ENCODE measurements around the gene TBC1D8.

TBC1D8 gene

DNA sequence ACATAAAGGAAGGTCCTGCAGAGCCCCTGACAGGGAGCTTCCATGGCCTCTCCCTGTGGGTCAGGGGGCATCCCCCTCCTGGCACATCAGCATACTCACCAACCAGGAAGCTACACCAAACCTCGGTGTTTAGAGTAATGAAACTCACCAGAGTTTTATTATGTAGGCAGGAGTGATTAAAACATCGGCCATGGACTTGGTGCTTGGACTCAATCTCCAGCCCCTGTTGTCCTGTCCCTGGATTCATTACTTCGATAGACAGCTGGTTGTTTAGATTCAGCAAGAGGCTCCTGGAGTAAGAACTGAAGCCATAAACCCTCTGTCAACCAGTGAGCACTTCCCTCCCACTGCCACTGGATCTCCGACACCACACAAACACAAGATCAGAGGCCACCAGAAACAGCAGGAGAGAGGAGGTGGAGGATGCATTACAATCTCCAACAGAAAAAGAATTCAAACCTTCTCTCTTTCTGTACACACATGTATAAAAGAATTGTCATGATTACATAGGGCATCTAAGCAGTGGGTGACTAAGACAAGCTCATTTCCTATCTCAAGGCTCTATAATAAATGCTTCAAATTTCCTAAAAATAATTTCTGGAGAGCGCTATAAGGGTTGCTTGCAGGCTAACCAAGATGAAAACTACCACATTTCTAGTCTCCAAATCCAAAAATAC lies 27.2 kb downstream of the TBC1D8 start:
- DNase-seq (ENCODE audit: low spot score): no peak
- in situ Hi-C loops (cut with MboI; ENCODE audit: low sequenced_read_pairs, unreplicated experiment): no loop called here
- TF ChIP-seq, protein P1, sequence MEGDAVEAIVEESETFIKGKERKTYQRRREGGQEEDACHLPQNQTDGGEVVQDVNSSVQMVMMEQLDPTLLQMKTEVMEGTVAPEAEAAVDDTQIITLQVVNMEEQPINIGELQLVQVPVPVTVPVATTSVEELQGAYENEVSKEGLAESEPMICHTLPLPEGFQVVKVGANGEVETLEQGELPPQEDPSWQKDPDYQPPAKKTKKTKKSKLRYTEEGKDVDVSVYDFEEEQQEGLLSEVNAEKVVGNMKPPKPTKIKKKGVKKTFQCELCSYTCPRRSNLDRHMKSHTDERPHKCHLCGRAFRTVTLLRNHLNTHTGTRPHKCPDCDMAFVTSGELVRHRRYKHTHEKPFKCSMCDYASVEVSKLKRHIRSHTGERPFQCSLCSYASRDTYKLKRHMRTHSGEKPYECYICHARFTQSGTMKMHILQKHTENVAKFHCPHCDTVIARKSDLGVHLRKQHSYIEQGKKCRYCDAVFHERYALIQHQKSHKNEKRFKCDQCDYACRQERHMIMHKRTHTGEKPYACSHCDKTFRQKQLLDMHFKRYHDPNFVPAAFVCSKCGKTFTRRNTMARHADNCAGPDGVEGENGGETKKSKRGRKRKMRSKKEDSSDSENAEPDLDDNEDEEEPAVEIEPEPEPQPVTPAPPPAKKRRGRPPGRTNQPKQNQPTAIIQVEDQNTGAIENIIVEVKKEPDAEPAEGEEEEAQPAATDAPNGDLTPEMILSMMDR (IDR thresholded peaks at IDR 0.05; ENCODE audit: borderline replicate concordance, control extremely low read depth, extremely low read depth, insufficient read depth, missing control alignments): no peak

DNA sequence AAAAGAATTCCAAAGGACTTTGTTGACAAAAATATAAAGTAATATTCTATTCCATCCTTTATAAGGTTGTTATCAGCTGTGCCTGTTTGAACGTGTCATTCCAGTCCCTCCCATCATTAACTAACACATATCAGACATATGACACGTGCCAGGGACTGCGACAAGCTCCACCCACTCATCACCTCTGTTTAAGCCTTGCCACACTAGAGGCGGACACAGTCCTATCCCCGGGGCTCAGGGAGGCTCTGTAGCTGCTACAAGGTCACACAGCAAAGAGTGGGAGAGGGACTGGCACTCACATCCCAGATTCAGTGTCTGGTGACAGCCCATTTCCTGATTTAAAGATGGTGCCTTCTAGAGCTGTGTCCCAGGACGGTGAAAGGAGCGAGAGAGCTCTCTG lies 30.0 kb downstream of the TBC1D8 start:
- TF ChIP-seq, protein P1 (IDR thresholded peaks at IDR 0.05; ENCODE audit: borderline replicate concordance, control extremely low read depth, extremely low read depth, insufficient read depth, missing control alignments): no peak
- no peak for DNase-seq (ENCODE audit: low spot score)
- in situ Hi-C loops (cut with MboI; ENCODE audit: low sequenced_read_pairs, unreplicated experiment): no loop called here

DNA sequence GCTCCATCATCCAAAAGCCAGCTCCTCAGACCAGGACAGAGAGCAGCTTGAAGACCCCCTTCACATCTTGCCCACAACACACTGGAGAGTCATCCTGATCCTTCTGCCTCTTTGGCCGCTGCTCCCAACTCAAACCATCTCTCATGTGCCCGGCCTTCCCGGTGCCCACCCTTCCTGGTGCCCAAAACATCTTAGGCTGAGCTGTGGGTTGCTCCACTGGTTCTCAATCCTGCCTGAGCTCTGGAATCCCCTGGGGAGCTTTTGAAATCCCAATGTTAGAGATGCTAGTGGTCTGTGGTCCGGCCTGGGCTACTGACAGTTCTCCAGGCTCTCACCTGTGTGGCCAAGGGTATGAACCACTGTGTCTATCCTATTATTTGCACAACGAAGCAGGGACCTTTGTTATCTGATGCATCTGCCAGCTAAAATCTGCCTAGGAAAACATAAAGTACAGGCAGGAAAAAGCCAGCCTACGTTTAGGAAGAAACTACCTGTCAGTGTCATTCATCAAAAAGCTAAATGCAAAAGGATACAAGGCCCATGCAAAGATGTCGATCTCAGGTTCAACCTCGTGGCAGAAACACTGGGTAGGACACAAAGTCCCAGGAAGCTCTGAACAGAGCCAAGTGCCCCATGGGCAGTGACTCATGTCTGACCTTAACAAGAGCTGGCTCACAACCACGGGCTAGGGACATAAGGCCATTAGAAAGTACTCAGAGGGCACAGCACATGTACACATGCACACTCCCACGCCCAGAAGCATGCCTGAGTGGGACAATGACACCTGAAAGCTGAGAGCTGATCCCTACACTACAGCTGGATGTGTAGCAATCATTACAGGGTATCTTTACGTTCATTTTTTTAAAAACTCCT lies 30.8 kb downstream of the TBC1D8 start:
- DNase-seq (ENCODE audit: low spot score): no peak
- in situ Hi-C loops (cut with MboI; ENCODE audit: low sequenced_read_pairs, unreplicated experiment): no loop called here
- TF ChIP-seq, protein P1 (IDR thresholded peaks at IDR 0.05; ENCODE audit: borderline replicate concordance, control extremely low read depth, extremely low read depth, insufficient read depth, missing control alignments): no peak

DNA sequence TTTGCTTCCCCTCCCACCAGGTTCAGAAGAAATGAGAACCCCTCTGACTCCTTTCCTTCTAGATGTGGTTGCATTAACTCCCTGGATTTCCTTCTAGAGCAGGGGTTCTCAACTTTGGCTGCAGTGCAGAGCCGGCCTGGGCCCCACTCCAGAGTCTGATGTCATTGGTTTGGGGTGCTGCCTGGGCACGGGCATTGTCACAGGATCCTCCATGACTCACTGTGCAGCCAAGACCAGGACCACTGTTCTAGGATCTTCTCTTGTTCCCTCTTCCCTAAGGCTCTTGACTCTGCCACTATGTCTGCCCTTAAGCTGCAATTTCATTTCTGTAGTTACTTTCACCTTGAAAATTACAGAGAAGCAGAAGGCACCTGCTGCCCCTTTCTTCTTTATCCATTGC lies 31.8 kb downstream of the TBC1D8 start:
- no peak for DNase-seq (ENCODE audit: low spot score)
- TF ChIP-seq, protein P1 (IDR thresholded peaks at IDR 0.05; ENCODE audit: borderline replicate concordance, control extremely low read depth, extremely low read depth, insufficient read depth, missing control alignments): no peak
- in situ Hi-C loops (cut with MboI; ENCODE audit: low sequenced_read_pairs, unreplicated experiment): no loop called here

DNA sequence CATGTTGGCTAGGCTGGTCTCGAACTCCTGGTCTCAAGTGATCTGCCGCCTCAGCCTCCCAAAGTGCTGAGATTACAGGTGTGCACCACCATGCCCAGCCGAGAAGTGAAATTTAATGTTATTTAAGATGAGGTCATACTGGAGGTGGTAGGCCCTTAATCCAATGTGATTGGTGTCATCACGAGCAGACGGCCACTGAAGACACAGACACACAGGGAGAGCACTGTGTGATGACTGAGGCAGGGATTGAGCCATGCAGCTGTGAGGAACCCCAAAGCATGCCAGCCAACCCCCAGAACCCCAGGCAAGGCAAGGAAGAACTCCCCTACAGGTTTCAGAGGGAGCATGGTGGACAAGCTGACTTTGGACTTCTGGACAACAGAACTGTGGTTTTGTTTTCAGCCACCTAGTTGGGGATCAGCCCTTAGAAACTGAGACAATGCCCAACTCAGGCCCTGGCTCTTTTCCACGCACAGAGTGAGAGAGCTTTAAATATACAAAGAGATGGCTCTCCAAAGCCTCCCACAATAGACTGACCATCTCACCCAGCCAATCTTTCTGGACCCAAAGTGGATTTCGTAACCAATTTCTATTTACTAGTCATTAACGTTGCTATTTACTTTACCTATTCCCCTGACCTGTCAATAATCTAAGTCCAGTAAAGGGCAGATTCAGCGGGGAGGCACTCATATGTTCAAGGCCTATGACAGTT lies 34.2 kb downstream of the TBC1D8 start:
- DNase-seq (ENCODE audit: low spot score): no peak
- TF ChIP-seq, protein P1 (IDR thresholded peaks at IDR 0.05; ENCODE audit: borderline replicate concordance, control extremely low read depth, extremely low read depth, insufficient read depth, missing control alignments): no peak
- in situ Hi-C loops (cut with MboI; ENCODE audit: low sequenced_read_pairs, unreplicated experiment): no loop called here

DNA sequence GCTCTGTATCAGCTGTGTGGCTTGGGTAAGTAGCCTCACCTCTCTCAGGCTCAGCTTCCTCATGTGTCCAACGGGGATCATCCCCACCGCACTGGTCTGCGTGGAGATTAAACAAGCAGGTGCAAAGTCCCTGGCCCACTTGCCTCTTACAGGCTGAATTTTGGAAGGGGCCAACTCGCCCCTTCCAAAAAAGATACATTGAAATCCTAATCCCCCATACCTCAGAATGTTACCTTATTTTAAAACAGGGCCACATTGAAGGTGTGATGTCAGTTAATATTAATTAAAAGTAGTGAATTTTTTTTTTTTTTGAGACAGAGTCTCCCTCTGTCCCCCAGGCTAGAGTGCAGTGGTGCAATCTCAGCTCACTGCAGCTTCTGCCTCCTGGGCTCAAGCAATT lies 34.8 kb downstream of the TBC1D8 start:
- TF ChIP-seq, protein P1 (IDR thresholded peaks at IDR 0.05; ENCODE audit: borderline replicate concordance, control extremely low read depth, extremely low read depth, insufficient read depth, missing control alignments): no peak
- DNase-seq (ENCODE audit: low spot score): no peak
- in situ Hi-C loops (cut with MboI; ENCODE audit: low sequenced_read_pairs, unreplicated experiment): no loop called here

Measured in GM13976 (cell line).